G401 (cell line): ENCODE measurements around the gene CCL23. TPM values are rescaled to one million over a fixed set of nuclear protein-coding genes. Genes with fewer than 3 reads are reported as not detected.
"Not testable (repeated sequence)": the region's sequence is repeated elsewhere in the genome, so short reads cannot be mapped to it uniquely, and the experiment has no call there.

Source experiments
- DNase-seq: peaks from one replicate; pipeline ENCODE4 v3.0.0-alpha.2; 2015; ENCODE audit warnings: low spot score
- in situ Hi-C: cut with HindIII; loops from 2 replicates; pipeline ENCODE4 v1.10.0; 2016; ENCODE audit warnings: low sequenced_read_pairs, mixed read lengths
- total RNA-seq: library from RNA; depleted of rRNA; stranded (reverse); fragments of >200 nt; shearing (Covaris generic); gene quantifications from 2 replicates; pipeline ENCODE4 v1.2.3, GENCODE V29; 2014

CCL23 gene
- total RNA-seq, 1 experiment from 2014 or later = not detected

DNA sequence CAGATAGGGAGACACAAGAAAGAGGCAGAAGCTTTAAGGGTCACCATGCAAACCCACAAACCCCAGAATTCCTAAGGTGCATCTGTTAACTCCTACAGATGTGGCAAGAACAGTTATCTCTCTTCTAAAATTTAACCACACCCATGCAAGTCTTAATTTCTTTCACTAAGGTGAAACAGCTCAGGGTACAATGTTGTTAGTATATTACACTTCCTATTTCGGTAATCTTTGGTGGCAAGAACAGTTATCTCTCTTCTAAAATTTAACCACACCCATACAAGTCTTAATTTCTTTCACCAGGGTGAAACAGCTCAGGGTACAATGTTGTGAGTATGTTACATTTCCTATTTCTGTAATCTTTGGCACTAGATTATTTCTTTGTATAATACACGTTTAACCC, 6.6 kb downstream of the CCL23 start:
- in situ Hi-C loops = no loop called here
- DNase-seq = no peak

DNA sequence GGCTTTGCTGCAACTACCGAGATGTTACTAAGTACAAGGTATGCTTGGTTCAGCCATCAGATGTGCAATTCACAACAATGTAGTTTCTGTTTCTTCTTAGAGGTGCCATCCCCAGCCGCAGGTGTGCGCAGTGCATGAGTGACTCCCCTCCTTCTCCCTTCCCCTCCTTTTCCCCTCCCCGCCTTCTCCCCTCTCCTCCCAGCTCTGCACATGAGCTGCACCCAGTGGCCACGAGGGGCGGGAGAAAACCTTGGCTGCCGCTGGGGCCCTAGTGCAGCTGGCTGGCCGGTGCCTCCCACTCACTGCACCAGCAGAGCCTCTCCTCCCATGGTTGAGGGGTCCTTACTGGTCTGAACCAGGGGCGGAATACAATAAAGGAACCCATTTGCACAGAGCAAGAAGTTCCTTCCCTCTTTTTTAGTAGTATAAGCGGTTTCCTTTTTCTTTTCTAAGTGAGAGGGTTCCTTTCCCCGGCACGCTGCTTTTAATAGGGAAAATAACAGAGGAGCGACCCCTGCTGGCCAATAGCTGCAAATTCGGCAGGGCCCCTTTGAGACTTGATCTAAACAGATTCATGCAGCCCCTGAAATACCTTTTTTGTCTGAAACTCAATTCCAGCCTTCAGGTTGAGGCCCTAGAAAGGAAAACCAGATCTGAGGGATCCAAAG, 8.6 kb downstream of the CCL23 start:
- in situ Hi-C loops = no loop called here
- DNase-seq = peak; percentile 7

DNA sequence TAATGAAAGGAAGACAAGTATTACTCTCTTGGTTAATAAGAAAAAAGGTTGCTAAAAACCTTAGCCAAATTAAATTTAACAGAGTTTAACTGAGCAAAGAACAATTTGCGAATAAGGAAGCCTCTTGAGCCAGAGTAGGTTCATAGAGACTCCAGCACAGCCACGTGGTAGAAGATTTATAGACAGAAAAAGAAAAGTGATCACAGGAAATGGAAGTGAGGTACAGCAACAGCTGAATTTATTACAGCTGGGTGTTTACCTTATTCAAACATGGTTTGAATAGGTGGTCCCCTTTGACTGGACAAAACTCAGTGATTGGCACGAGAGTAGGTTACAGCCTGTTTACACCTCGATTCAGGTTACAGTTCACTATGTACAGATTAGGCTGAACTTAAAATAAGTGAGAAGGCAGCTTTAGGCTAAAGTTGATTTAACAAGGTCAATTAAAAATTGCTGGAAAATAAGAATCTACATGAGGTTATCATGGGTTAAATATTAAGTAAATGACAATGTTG, 13.1 kb downstream of the CCL23 start:
- DNase-seq = no peak
- in situ Hi-C loops = no loop called here

DNA sequence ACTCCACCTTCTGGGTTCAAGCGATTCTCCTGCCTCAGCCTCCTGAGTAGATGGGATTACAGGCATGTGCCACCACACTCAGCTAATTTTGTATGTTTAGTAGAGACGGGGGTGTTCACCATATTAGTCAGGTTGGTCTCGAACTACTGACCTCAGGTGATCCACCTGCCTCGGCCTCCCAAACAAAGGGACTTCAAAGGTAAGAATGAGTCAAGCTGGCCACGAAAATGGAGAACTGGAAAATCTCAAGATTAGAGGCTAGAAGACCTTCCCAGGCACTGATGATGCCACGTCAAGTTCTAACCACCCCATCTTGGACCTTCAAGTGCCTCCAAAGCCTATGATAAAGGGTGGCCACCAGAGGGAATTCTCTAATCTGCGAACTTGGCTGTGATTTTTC, 15.1 kb downstream of the CCL23 start:
- in situ Hi-C loops = no loop called here
- no peak for DNase-seq

DNA sequence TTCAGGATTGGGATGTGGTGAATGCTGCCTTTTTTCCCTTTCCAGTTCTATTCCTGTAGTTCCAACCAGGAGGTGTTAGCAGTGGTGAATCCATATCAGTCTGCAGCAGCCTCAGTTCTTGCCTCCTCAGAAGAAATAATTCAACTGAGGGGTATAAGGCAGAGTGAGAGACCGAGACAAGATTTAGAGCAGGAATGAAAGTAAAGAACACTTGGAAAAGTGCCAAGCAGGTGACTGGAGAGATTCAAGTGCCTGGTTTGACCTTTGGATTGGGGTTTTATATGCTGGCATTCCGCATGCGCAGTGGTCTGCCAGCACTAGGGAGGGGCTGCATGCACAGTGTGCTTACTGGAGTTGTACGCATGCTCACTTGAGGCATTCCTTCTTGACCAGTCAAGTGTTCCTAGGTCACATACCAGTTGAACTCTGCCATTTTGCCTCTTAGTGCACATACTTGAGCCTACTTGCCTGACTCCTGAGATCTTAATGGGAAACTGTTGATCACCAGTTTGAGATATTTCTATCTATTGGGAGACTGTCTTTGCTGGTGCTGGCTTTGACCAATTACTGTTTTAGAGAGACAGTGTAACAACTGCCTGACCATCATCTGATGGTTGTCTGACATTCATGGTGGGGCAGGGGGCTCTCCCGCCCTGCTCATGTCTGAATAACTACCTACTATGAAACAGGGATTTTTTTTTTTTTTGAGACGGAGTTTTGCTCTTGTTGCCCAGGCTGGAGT, 15.7 kb downstream of the CCL23 start:
- in situ Hi-C loops = no loop called here
- no peak for DNase-seq

DNA sequence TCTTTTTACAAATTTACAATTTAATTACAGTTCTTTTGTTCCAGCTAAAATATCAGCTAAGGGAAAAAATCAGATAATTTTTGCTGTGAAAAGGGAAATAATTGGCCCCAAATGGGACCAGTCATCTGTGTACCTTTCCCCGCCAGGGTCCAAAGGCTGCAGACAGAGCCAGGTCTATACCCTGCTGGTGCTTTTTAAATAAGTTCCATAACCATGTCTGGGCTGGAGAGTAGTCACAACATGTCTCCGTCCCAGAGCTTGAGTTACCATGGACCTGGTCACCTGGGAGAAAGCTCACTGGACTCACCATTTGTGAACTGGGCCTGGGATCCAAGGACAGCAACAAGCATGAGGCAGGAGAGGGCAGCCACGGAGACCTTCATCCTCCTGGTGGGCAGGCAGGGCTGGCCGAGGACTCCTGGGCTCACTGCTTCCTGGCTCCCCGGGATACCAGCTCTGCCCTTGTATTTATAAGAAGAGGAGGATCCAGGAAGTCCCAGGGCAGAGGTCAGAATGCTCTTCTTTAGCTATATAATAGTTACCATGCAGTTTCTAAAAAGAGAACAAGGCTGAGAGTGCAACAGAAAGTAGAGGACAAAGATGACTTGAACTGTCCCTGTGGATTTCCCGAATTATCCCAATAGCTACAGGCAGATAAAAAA, 16.5 kb downstream of the CCL23 start, which contains the start of gene CCL15:
Gene CCL15 (minus strand): TSS at position 444 of the 662 bp plus-strand sequence. CDS start 61 bp downstream, at position 383.
- in situ Hi-C loops = no loop called here
- DNase-seq = no peak

DNA sequence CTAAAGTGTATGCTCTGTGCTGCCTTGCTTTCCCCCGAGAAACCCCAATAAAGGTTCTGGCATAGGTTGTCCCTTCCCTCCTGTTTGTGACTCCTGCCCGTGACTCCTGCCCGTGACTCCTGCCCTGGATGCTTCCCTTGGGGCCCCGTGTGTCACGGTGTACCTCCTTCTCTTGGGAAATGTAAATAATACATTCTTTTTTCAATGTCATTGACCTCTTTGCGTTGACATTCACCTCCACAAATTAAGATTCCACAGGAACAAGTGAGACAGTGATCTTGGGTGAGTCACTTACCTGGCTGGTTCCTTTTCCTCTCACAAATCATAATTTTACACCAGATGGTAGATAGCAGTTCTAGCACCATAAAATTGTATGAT, 17.1 kb downstream of the CCL23 start:
- in situ Hi-C loops = no loop called here
- DNase-seq = no peak

DNA sequence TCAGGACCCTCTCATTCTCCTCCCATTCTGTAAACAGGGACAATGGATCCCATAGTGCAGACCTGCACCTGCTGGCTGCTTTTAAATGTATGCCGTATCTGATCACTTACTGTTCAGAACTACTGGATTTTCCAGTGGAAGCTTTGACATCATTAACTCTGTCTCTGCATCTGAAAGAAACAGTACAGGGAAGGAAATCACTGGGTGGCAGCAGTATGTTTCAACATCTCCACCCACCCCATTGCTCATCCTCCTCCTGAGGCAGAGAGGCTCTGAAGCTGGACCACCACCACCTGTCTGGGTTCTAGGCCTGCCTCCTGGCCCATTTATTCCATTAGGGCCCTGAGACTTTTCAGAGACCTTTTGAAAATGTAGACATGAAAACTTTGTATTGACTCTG, 19.0 kb downstream of the CCL23 start:
- no peak for DNase-seq
- in situ Hi-C loops = no loop called here

DNA sequence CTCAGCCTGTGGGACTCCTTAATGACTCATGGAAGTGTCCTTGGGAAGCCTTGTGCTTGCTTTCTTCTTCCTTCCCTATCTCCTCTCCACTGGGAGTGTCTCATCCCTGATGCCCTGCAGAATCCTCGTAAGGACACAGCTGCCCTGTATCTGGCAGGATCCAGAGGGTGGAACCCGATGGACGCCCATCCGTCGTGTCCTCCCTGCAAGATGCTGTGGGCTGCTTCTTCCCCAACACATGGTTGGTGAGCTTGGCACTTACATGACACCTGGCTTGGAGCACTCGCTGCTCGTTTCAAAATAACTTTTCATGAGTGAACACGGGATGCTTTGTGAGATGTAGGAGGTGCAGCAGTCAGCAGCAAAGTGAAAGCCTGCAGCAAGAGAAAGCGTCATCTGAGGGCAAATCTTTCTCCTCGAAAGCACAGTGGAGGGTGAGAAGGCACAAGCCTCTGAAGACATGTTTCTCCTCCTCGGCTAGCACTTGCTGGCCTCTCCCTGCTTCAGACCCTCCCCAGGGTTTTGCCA, 19.7 kb downstream of the CCL23 start:
- DNase-seq = no peak

DNA sequence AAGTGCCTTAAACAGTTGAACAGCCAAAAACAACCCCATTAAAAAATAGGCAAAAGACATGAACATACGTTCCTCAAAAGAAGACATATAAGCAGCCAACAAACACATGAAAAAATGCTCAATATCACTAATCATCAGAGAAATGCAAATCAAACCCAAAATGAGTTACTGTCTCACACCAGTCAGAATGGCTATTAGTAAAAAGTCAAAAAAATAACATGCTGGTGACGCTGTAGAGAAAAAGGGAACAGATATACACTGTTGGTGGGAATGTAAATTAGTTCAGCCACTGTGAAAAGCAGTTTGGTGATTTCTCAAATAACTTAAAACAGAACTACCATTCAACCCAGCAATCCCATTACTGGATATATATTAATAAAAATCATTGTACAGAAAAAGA, 22.4 kb downstream of the CCL23 start:
- DNase-seq, in situ Hi-C loops: not testable (repeated sequence)

More for the DNA sequence above, 19.7 kb downstream of the CCL23 start:
- in situ Hi-C loops = no loop called here

DNA sequence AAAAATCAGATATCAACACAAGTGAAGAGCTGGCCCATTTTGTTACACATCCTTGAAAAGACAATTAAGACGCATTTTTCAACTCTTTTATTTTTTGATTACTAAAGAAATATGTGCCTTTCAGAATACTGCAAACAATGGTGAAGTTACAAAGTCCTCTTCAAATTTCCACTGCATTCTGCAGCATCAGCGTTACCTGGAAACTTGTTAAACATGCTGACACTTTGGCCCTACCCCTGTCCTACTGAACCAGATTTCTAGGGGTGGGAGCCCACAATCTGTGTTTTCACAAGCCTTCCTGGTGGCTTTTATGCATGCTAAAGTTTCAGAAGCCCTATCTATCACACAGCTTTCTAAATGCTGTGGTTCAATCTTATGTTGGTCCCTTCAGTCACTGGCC, 26.7 kb downstream of the CCL23 start:
- in situ Hi-C loops = no loop called here

DNA sequence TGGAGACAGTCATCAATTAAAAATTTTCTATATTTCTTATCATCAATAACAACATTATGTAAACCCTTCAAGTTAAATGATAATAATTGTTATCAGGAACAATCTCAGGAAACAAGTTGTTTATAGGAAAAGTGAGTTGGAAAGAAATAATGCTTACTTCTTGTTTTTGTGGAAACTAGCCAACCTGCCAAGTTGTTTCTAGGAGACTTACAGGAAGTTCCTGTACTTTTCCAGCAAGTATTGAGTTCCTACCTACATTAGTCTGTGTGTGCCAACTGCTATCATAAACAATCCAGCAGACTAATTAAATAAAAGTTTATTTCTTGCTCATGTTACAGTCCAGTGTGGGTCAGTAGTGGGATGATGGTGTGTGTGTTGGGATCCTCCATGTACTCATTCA, 29.6 kb downstream of the CCL23 start:
- no peak for DNase-seq
- in situ Hi-C loops = no loop called here

More for the DNA sequence above, 26.7 kb downstream of the CCL23 start:
- DNase-seq = no peak

DNA sequence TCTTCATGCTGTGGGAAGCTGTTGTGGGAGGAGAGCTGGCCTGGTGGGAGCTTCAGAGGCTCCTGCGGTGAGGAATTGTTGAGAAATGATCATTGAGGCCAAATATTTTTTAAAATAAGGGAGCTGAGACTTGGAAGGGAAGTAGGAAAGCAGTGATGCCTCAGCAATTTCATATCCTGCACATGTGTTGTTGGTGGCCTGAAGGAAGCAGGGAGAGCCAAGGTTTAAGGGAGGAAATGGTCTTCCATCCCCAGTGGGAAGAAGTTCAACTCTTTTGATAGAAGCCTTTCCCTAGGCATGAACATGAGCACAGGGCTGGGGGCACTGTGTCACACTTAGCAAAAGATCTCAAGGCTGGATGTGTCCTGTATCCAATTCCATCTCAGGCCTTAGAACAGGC, 31.1 kb downstream of the CCL23 start, which contains the start of gene CCL14:
Gene CCL14 (minus strand): TSS at position 87 of the 400 bp plus-strand sequence. CDS start 80 bp downstream, at position 7.
- no peak for DNase-seq
- in situ Hi-C loops = no loop called here

DNA sequence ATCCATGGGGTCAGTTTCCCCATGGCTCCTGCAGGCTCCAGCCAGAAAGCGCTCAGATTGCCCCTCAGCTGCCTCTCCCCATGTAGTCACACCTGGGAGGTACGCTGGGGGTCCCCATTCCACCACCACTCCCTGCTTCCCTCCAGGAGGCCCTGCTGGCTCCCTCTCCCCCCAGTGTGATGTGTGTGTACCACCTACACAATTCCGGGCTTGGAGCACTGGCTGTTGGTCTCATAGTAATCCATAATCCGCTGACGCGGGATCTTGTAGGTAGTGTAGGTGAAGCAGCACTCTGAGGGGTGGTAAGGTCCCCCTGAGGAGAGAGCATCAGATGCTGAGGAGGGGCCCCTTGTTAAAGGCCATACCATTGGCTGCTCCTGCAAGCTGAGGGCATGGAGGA, 33.6 kb downstream of the CCL23 start:
- no peak for DNase-seq
- in situ Hi-C loops = no loop called here

DNA sequence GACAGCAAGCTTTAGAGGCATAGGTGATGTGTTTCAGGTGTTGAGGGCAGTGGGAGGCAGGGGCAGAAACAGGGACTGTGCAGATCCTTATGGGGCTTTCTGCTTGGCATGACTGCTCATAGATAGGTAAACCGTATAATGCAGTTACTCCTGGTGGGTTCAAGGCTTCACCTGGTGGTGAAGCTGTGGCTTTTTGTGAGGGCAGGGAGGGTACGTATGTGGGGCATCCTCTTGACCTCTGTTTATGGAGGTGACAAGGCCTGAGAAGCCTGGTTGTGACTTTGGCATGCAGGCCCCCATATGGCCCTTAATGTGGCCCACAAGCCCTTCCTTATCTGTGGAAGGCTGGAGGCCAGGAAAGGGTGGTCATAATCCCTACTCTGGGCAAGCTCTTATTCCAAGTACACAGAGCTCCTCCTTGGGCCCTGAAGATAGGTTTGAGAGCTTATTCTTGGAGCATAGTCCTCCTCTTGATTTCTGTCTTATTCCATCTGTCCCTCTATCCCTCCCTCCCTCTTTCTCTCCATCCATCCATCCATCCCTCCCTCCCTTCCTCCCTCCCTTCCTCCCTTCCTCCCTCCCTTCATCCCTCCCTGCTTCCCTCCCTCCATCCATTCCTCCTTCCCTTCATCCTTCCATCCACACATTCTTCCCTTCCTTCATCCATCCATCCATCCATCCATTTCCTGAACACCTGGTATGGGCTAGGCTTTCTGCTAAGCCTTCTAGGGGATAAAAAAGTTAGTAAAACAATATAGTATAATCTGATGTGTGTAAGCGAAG, 35.2 kb downstream of the CCL23 start:
- in situ Hi-C loops = no loop called here
- DNase-seq = no peak

DNA sequence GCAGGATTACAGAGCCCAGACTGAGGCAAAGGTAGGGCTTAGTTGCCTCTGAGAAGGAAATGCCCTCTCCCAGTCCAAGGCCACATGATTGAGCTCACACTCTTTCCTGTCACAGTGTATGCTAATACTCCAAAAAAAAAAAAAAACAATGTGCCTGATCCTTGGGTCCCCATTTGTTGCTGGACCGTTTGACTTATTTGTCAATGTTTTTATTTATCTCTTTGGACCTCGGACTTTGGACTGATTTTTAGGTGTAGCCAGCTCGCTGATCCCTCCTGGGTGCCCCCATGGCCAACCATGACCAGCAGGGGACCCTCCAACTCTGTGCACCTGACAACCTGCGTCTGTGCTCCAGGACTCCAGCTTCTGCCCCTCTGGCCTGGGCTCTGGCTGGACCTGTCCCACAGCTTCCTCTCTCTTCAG, 35.9 kb downstream of the CCL23 start:
- in situ Hi-C loops = no loop called here
- DNase-seq = no peak

DNA sequence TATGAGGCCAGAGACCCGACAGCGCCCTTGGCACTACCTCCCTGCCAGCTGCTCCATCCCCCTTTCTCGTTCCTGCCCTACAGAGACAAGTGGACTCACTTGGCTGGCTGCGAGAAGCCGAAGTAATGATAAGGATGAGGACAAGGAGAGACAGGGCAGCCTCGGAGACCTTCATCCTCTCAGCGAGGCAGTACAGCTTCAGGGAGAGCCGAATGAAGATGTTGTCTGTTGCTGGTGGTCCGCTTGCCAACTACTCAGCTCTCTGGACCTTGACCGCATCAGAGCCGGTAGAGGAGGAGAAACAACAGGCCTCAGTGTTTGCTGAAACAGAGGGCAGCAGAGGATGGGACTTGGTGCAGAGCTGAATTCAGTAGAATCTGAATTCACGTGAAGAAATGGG, 36.5 kb downstream of the CCL23 start, which contains the start of gene CCL16:
Gene CCL16 (minus strand): TSS at position 252 of the 400 bp plus-strand sequence. CDS start 77 bp downstream, at position 175.
- in situ Hi-C loops = no loop called here
- DNase-seq = no peak

DNA sequence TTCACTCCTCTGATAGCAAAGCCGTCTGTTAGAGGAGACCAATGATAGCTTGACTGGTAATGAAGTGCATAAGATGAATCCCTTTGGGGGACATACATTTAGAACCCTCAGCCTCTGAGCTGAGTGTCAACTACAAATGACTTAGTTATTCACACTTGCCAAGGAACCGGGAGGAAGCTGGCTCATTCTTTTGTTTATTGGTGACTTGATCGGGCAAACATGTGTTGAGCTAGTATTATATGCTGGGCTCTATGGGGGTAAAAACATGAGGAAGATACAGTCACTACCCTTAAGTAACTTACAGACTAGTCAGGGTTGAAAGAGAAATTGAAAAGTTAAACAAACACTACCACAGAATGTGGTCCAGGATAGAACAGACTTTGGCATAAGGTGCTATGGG, 39.4 kb downstream of the CCL23 start:
- in situ Hi-C loops = no loop called here
- DNase-seq = no peak

DNA sequence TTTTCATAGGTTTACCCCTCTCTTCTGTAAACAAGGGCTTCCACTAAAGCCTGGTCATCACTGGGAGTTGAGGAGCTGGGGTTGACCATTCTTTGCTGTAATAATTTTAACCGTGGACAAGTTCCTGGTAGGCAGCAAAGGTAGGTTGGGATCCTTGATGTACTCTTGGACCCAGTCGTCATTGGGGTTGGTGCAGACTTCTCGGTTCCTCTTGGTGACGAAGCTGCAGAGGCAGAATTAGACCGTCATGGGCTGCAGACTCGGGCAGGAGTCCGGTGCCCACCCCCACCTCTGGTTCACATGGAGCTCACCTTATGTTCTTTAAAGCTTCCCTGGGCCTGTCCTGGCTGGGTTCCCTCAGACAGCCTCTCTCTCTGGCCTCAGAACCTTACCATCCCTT, 40.3 kb downstream of the CCL23 start:
- in situ Hi-C loops = no loop called here

More for the DNA sequence above, 40.3 kb downstream of the CCL23 start:
- DNase-seq = no peak
